Body of pancreas (tissue), 4 donors: ENCODE measurements around the gene SYT10. TPM values are rescaled to one million over a fixed set of nuclear protein-coding genes. Genes with fewer than 3 reads are reported as not detected.
"Not testable (repeated sequence)": the region's sequence is repeated elsewhere in the genome, so short reads cannot be mapped to it uniquely, and the experiment has no call there.

ENCODE experiments used
- ATAC-seq: fragments of 150-250 bp; one replicate; pipeline ENCODE4 v1.9.1; 2016
- DNase-seq, 4 donors: peaks; one replicate each; pipeline ENCODE4 v3.0.0-alpha.2; 2019
- H3K27ac ChIP-seq, 4 donors: fragments of 200-600 bp; sonication (generic); 1 replicate in 3 of 4; 2 replicates in 1 of 4; pipeline versions ENCODE4 v1.5.1 to v1.6.1; 2016 to 2019; ENCODE audit warnings: mild to moderate bottlenecking in 1 of 4, mixed read lengths in 1 of 4, moderate library complexity in 1 of 4
- H3K27me3 ChIP-seq, 2 donors: fragments of 200-600 bp; sonication (generic); one replicate each; pipeline ENCODE4 v1.6.0; 2016; ENCODE audit warnings: mild to moderate bottlenecking in 1 of 2
- H3K36me3 ChIP-seq, 2 donors: fragments of 200-600 bp; sonication (generic); replicated peaks in 1 of 2; 2 replicates each; pipeline ENCODE4 v1.5.1; 2016; ENCODE audit warnings: low read depth in 2 of 2; ENCODE audit not compliant: insufficient read depth in 1 of 2
- H3K4me1 ChIP-seq: fragments of 200-600 bp; sonication (generic); one replicate; pipeline ENCODE4 v1.6.0; 2016
- H3K4me3 ChIP-seq, 2 donors: fragments of 200-600 bp; sonication (generic); 1 replicate in 1 of 2; 2 replicates in 1 of 2; pipeline ENCODE4 v1.5.1; 2016 to 2019
- H3K9me3 ChIP-seq, 3 donors: fragments of 200-600 bp; sonication (generic); 1 replicate in 2 of 3; 2 replicates in 1 of 3; pipeline ENCODE4 v1.5.1; 2016
- POLR2A ChIP-seq, 3 donors: fragments of 450-650 bp; IDR thresholded peaks; one replicate each; pipeline ENCODE4 v1.6.1; 2016; ENCODE audit warnings: antibody characterized with exemption in 3 of 3, mild to moderate bottlenecking in 2 of 3
- WGBS, 2 donors: methylation state at CpG; one replicate each; pipeline ENCODE4 v1.1.5; 2017; 5-methylcytosine and 5-hydroxymethylcytosine counted together
- intact Hi-C: fragments of 100-400 bp; cut with DNase I; formaldehyde crosslinking; loops from one replicate; pipeline ENCODE4 v1.15.1; 2023
- total RNA-seq, 2 donors: library from RNA; depleted of rRNA; stranded (reverse); fragments of >200 nt; gene quantifications; one replicate each; pipeline ENCODE4 v1.1.0, GENCODE V29; 2016
- TF ChIP-seq, protein P1 (sequence below), 7 experiments: fragments of 450-650 bp in 4 of 7; fragments of 200-600 bp in 3 of 7; sonication (generic) in 3 of 7; IDR thresholded peaks; one replicate each; pipeline ENCODE4 v1.5.1; 2016 to 2019; ENCODE audit warnings: antibody characterized with exemption in 7 of 7

Gene SYT10
- total RNA-seq, 2 donors from 2014 or later = not detected

- Histone ChIP-seq H3K27ac (no peak overlapping the region), H3K9me3 (no peaks in the 10 kb centered on the region), H3K27me3 (no peaks in the 10 kb centered on the region), H3K4me1 (no peaks in the 10 kb centered on the region), H3K4me3 (no peak overlapping the region), H3K36me3 (no peaks in the 10 kb centered on the region)
- intact Hi-C loops = no loop called here
- TF ChIP-seq, protein P1, sequence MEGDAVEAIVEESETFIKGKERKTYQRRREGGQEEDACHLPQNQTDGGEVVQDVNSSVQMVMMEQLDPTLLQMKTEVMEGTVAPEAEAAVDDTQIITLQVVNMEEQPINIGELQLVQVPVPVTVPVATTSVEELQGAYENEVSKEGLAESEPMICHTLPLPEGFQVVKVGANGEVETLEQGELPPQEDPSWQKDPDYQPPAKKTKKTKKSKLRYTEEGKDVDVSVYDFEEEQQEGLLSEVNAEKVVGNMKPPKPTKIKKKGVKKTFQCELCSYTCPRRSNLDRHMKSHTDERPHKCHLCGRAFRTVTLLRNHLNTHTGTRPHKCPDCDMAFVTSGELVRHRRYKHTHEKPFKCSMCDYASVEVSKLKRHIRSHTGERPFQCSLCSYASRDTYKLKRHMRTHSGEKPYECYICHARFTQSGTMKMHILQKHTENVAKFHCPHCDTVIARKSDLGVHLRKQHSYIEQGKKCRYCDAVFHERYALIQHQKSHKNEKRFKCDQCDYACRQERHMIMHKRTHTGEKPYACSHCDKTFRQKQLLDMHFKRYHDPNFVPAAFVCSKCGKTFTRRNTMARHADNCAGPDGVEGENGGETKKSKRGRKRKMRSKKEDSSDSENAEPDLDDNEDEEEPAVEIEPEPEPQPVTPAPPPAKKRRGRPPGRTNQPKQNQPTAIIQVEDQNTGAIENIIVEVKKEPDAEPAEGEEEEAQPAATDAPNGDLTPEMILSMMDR (IDR thresholded peaks at IDR 0.05) = no peak
- no peak for TF ChIP-seq POLR2A (IDR thresholded peaks at IDR 0.05)
- ATAC-seq (no peak), DNase-seq (no peak)
- WGBS, 2 donors = 94 to 96% methylated on average over 1 of the region's 1 CpG
These were observed 8.0 kb downstream of the SYT10 start for GRCh38 chr12:33431648-33432047.

- 45 to 54% methylated on average over 2 of the region's 2 CpGs for WGBS, 2 donors
- TF ChIP-seq, protein P1 (IDR thresholded peaks at IDR 0.05) = no peak
- no peak for TF ChIP-seq POLR2A (IDR thresholded peaks at IDR 0.05)
- Histone ChIP-seq H3K4me3 (no peak overlapping the region), H3K4me1 (no peaks in the 10 kb centered on the region), H3K27ac (no peak overlapping the region), H3K27me3 (no peaks in the 10 kb centered on the region), H3K9me3 (no peaks in the 10 kb centered on the region), H3K36me3 (no peaks in the 10 kb centered on the region)
- intact Hi-C loops = no loop called here
- DNase-seq (no peak), ATAC-seq (no peak)
These were observed 10.2 kb downstream of the SYT10 start for GRCh38 chr12:33429468-33429867.

- no peaks in the 10 kb centered on the region for H3K36me3 ChIP-seq
- intact Hi-C loops = no loop called here
- TF ChIP-seq POLR2A (IDR thresholded peaks at IDR 0.05) = no peak
- TF ChIP-seq, protein P1 (IDR thresholded peaks at IDR 0.05) = peak in 1 of 7 experiments; percentile 13
- no peaks in the 10 kb centered on the region for H3K4me1 ChIP-seq
- DNase-seq = peak in 1 of 4 donors; percentile 10
- H3K27ac ChIP-seq = no peak overlapping the region
- H3K4me3 ChIP-seq = no peak overlapping the region
- ATAC-seq = no peak
- no peaks in the 10 kb centered on the region for H3K27me3 ChIP-seq
- WGBS, 2 donors = 39 to 68% methylated on average over 2 of the region's 2 CpGs
- H3K9me3 ChIP-seq = no peaks in the 10 kb centered on the region
These were observed 12.5 kb downstream of the SYT10 start for GRCh38 chr12:33427071-33427470.

- H3K4me1 ChIP-seq = no peaks in the 10 kb centered on the region
- WGBS, 2 donors = 45 to 48% methylated on average over 1 of the region's 1 CpG
These were observed 15.9 kb downstream of the SYT10 start for GRCh38 chr12:33423706-33424105.

GRCh38 chr12:33412410-33412809 is 27.2 kb downstream of the SYT10 start:
- H3K9me3 ChIP-seq, ATAC-seq, H3K27me3 ChIP-seq, intact Hi-C loops, H3K4me3 ChIP-seq, H3K27ac ChIP-seq, H3K36me3 ChIP-seq, DNase-seq, H3K4me1 ChIP-seq: not testable (repeated sequence)
- 64 to 74% methylated on average over 6 of the region's 6 CpGs for WGBS, 2 donors

More at GRCh38 chr12:33423706-33424105, 15.9 kb downstream of the SYT10 start:
- Histone ChIP-seq H3K27ac (no peak overlapping the region), H3K9me3 (no peaks in the 10 kb centered on the region), H3K4me3 (no peak overlapping the region), H3K36me3 (no peaks in the 10 kb centered on the region), H3K27me3 (no peaks in the 10 kb centered on the region)
- ATAC-seq (no peak), DNase-seq (no peak)
- TF ChIP-seq, protein P1 (IDR thresholded peaks at IDR 0.05) = no peak
- no peak for TF ChIP-seq POLR2A (IDR thresholded peaks at IDR 0.05)
- intact Hi-C loops = no loop called here
